HEK293 (cell line): ENCODE data around the gene PHLDB2.

Experiments used
- TCF7L2 ChIP-seq: IDR thresholded peaks from 2 replicates; pipeline ENCODE4 v1.6.1; 2011; ENCODE audit warnings: low read depth, mild to moderate bottlenecking, inconsistent platforms, low read length, moderate library complexity, borderline replicate concordance
- ZBTB8A ChIP-seq: fragments of 450-650 bp; formaldehyde crosslinking; IDR thresholded peaks from 2 replicates; pipeline ENCODE4 v1.5.1; 2016; ENCODE audit warnings: missing biosample characterization, missing genetic modification characterization
- ZFP69B ChIP-seq: fragments of 450-650 bp; formaldehyde crosslinking; IDR thresholded peaks from 2 replicates; pipeline ENCODE4 v1.5.1; 2016; ENCODE audit warnings: missing biosample characterization, missing genetic modification characterization
- ZNF24 ChIP-seq: fragments of 450-650 bp; formaldehyde crosslinking; IDR thresholded peaks from 2 replicates; pipeline ENCODE4 v1.5.1; 2016; ENCODE audit warnings: missing biosample characterization, missing genetic modification characterization
- ZSCAN30 ChIP-seq: fragments of 450-650 bp; IDR thresholded peaks from 2 replicates; pipeline ENCODE4 v1.5.1; 2018; ENCODE audit warnings: missing biosample characterization, mild to moderate bottlenecking, missing genetic modification characterization, moderate library complexity
- TF ChIP-seq, protein P1 (sequence below): fragments of 450-650 bp; formaldehyde crosslinking; IDR thresholded peaks from 2 replicates; pipeline ENCODE4 v1.5.1; 2016; ENCODE audit warnings: missing biosample characterization, missing genetic modification characterization

DNA sequence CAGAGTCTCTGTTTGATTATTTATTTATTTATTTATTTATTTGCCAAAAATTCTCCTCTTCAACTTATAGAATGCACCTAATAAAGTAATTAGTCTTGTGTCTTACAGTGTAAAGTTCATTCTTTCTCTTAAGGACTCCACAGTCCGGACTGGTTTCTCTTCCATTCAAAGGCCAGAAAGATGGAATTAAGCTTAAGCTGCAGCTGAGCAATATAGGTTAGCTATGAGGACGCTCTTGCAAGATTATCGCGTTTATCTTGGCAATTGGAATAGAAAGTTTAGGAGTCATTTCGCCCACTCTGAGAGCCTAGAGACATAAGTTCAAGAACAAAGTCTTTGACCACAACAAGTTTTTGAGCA lies 154.7 kb downstream of the PHLDB2 start:
- TF ChIP-seq TCF7L2 (no peak), ZSCAN30 (no peak), ZBTB8A (tag by site-specific recombination) (no peak), ZNF24 (tag by site-specific recombination) (no peak), ZFP69B (tag by site-specific recombination) (no peak)
- TF ChIP-seq, protein P1, sequence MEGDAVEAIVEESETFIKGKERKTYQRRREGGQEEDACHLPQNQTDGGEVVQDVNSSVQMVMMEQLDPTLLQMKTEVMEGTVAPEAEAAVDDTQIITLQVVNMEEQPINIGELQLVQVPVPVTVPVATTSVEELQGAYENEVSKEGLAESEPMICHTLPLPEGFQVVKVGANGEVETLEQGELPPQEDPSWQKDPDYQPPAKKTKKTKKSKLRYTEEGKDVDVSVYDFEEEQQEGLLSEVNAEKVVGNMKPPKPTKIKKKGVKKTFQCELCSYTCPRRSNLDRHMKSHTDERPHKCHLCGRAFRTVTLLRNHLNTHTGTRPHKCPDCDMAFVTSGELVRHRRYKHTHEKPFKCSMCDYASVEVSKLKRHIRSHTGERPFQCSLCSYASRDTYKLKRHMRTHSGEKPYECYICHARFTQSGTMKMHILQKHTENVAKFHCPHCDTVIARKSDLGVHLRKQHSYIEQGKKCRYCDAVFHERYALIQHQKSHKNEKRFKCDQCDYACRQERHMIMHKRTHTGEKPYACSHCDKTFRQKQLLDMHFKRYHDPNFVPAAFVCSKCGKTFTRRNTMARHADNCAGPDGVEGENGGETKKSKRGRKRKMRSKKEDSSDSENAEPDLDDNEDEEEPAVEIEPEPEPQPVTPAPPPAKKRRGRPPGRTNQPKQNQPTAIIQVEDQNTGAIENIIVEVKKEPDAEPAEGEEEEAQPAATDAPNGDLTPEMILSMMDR = no peak
